Breast epithelium (tissue), 4 donors: ENCODE measurements around the gene SNTB2. TPM values are rescaled to one million over a fixed set of nuclear protein-coding genes. Genes with fewer than 3 reads are reported as not detected.
A peak's percentile ranks its signal among the peaks of the same experiment; 100 is the strongest.

ENCODE experiments used
- DNase-seq, 2 donors: peaks; one replicate each; pipeline ENCODE4 v3.0.0-alpha.2; 2019; ENCODE audit warnings: low spot score in 2 of 2
- H3K27ac ChIP-seq, 2 donors: fragments of 200-600 bp; sonication (generic) in 1 of 2; one replicate each; pipeline ENCODE4 v1.5.1; 2016 to 2019; ENCODE audit warnings: mild to moderate bottlenecking in 1 of 2
- H3K27me3 ChIP-seq, 2 donors: fragments of 200-600 bp; sonication (generic) in 1 of 2; one replicate each; pipeline versions ENCODE4 v1.5.1 to v1.6.0; 2017 to 2019; ENCODE audit warnings: control low read depth in 1 of 2, mild to moderate bottlenecking in 1 of 2
- H3K36me3 ChIP-seq: fragments of 200-600 bp; one replicate; pipeline ENCODE4 v1.5.1; 2019
- H3K4me1 ChIP-seq, 2 donors: fragments of 200-600 bp; sonication (generic); one replicate each; pipeline ENCODE4 v1.5.1; 2016 to 2019; ENCODE audit warnings: control low read depth in 1 of 2
- H3K4me3 ChIP-seq, 3 donors: fragments of 200-600 bp; sonication (generic); 1 replicate in 2 of 3; 2 replicates in 1 of 3; pipeline ENCODE4 v1.5.1; 2016 to 2019; ENCODE audit warnings: mild to moderate bottlenecking in 3 of 3, moderate library complexity in 2 of 3
- H3K9me3 ChIP-seq, 2 donors: fragments of 200-600 bp; sonication (generic) in 1 of 2; one replicate each; pipeline ENCODE4 v1.5.1; 2016 to 2019; ENCODE audit warnings: control low read depth in 1 of 2
- POLR2A ChIP-seq: fragments of 450-650 bp; IDR thresholded peaks from one replicate; pipeline ENCODE4 v1.6.1; 2016; ENCODE audit warnings: antibody characterized with exemption, mild to moderate bottlenecking, moderate library complexity
- POLR2AphosphoS5 ChIP-seq, 3 donors: sonication (generic); formaldehyde crosslinking; IDR thresholded peaks; one replicate each; pipeline ENCODE4 v1.6.1; 2017; ENCODE audit warnings: antibody characterized with exemption in 3 of 3
- intact Hi-C: fragments of 100-400 bp; cut with DNase I; formaldehyde crosslinking; loops from one replicate; pipeline ENCODE4 v1.15.1; 2023; ENCODE audit warnings: low total_unique reads
- total RNA-seq, 3 donors: library from RNA; depleted of rRNA; stranded (reverse); fragments of >200 nt; gene quantifications; one replicate each; pipeline ENCODE4 v1.1.0, GENCODE V29; 2016
- TF ChIP-seq, protein P1 (sequence below), 3 donors: fragments of 450-650 bp; IDR thresholded peaks; one replicate each; pipeline ENCODE4 v1.5.1; 2016 to 2017; ENCODE audit warnings: antibody characterized with exemption in 3 of 3, mild to moderate bottlenecking in 3 of 3, moderate library complexity in 3 of 3

Gene SNTB2
- total RNA-seq, 3 donors from 2014 or later, result 29.8 to 78.1 (median 36.6) TPM

DNA sequence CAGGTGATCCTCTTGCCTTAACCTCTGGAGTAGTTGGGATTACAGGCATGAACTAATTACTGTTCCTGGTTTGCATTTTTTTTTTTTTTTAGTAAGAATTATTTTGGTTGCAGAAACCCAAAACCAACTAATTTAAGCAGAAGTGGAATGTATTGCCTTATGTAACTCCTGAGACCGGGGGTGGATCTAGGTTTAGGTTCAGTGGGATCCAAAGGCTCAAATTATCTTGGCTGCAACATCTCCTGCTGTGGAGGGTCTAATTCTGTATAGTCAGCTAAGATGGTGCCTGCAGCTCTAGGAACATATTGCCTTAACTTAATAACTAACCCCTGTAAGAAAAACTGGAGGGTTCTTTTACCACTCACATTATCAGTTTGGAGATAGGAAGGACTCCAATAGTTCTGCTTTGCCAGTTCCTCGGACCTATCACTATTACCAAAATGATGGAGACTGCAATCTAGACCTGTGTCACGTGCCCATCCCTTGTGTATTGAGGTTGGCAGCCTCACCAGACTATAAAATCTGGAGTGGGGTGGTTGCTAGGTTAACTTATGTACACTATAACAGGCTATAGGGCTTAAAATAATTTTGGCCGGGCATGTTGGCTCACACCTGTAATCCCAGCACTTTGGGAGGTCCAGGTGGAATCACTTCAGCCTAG, 8.5 kb downstream of the SNTB2 start:
- no peaks in the 10 kb centered on the region for H3K36me3 ChIP-seq
- intact Hi-C loops, result no loop called here
- H3K27ac ChIP-seq, result no peak overlapping the region
- H3K9me3 ChIP-seq, result no peaks in the 10 kb centered on the region
- no peak for TF ChIP-seq POLR2AphosphoS5 (IDR thresholded peaks at IDR 0.05)
- TF ChIP-seq POLR2A, result no peak
- TF ChIP-seq, protein P1, sequence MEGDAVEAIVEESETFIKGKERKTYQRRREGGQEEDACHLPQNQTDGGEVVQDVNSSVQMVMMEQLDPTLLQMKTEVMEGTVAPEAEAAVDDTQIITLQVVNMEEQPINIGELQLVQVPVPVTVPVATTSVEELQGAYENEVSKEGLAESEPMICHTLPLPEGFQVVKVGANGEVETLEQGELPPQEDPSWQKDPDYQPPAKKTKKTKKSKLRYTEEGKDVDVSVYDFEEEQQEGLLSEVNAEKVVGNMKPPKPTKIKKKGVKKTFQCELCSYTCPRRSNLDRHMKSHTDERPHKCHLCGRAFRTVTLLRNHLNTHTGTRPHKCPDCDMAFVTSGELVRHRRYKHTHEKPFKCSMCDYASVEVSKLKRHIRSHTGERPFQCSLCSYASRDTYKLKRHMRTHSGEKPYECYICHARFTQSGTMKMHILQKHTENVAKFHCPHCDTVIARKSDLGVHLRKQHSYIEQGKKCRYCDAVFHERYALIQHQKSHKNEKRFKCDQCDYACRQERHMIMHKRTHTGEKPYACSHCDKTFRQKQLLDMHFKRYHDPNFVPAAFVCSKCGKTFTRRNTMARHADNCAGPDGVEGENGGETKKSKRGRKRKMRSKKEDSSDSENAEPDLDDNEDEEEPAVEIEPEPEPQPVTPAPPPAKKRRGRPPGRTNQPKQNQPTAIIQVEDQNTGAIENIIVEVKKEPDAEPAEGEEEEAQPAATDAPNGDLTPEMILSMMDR (IDR thresholded peaks at IDR 0.05), result no peak
- no peak for DNase-seq
- no peaks in the 10 kb centered on the region for H3K4me1 ChIP-seq
- no peak overlapping the region for H3K4me3 ChIP-seq
- H3K27me3 ChIP-seq, result no peaks in the 10 kb centered on the region

DNA sequence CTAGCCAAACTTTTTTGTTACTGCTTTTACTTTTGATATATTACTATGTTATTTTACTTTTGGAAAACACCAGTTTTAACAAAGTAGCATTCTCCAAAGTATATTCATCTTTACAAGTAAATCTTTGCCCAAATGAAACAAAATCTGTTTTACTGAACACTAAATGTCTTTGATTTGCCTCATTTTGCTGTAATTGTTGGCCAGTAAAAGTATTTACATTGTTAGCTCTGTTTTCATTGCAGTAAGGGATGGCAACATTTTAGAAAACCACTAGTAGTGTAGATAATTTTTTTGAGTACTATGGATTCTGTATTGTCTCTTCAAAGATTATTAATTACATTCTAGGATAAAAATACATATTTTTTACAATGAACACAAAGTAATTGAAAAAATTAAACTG, 10.6 kb downstream of the SNTB2 start:
- Histone ChIP-seq H3K4me1 (no peaks in the 10 kb centered on the region), H3K4me3 (no peak overlapping the region), H3K27me3 (no peaks in the 10 kb centered on the region), H3K27ac (no peak overlapping the region), H3K9me3 (no peaks in the 10 kb centered on the region), H3K36me3 (no peaks in the 10 kb centered on the region)
- no peak for DNase-seq
- TF ChIP-seq POLR2A, result no peak
- TF ChIP-seq, protein P1 (IDR thresholded peaks at IDR 0.05), result no peak
- no peak for TF ChIP-seq POLR2AphosphoS5 (IDR thresholded peaks at IDR 0.05)
- intact Hi-C loops, result no loop called here

DNA sequence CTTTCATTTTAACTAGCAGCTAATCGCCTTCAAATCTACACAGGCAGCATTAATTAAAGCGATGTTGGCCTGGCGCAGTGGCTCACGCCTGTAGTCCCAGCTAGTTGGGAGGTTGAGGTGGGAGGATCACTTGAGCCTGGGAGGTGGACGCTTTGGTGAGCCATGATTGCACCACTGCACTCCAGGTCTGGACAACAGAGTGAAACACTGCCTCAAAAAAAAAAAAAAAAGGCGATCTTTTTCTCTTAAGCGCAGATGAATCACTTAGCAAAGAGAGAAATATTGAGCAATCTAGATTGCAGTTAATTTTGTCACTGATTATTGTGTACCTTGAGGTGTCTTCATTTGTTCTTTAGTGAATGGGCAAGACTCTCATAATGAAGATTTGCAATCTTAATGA, 12.4 kb downstream of the SNTB2 start:
- H3K36me3 ChIP-seq, result no peaks in the 10 kb centered on the region
- TF ChIP-seq, protein P1 (IDR thresholded peaks at IDR 0.05), result no peak
- no peak for TF ChIP-seq POLR2A
- TF ChIP-seq POLR2AphosphoS5 (IDR thresholded peaks at IDR 0.05), result peak in 1 of 3 donors; percentile 35
- intact Hi-C loops, result no loop called here
- H3K4me1 ChIP-seq, result no peaks in the 10 kb centered on the region
- no peaks in the 10 kb centered on the region for H3K9me3 ChIP-seq
- peak in 1 of 2 donors; percentile 48 for DNase-seq
- H3K27ac ChIP-seq, result peak overlapping the region; percentile 62 to 82
- H3K27me3 ChIP-seq, result no peaks in the 10 kb centered on the region
- H3K4me3 ChIP-seq, result peak overlapping the region in 1 of 3 donors; percentile 31

DNA sequence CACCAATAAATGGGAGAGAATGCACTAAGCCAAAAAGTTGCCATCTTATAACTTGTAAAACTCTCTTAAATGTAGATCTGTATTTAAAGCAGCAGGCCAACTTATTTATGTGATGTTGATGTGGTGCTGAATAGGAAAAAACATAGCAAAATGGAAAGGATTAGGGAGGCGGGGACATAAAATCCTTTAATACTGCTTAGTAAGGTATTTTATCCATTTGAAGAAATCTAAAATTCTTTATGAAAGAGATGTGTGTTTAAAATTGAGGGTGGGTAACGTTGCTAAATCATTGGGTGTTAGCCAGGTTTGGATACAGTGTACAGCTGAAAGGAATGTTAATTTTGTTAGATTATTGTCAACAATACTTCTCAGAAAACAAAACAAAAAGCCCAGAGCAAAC, 14.3 kb downstream of the SNTB2 start:
- no peaks in the 10 kb centered on the region for H3K36me3 ChIP-seq
- intact Hi-C loops, result no loop called here
- H3K4me3 ChIP-seq, result no peak overlapping the region
- H3K27me3 ChIP-seq, result no peaks in the 10 kb centered on the region
- peak overlapping the region in 1 of 2 donors; percentile 46 for H3K27ac ChIP-seq
- no peak for DNase-seq
- H3K9me3 ChIP-seq, result no peaks in the 10 kb centered on the region
- no peak for TF ChIP-seq POLR2AphosphoS5 (IDR thresholded peaks at IDR 0.05)
- TF ChIP-seq, protein P1 (IDR thresholded peaks at IDR 0.05), result no peak
- TF ChIP-seq POLR2A, result no peak
- H3K4me1 ChIP-seq, result no peaks in the 10 kb centered on the region

DNA sequence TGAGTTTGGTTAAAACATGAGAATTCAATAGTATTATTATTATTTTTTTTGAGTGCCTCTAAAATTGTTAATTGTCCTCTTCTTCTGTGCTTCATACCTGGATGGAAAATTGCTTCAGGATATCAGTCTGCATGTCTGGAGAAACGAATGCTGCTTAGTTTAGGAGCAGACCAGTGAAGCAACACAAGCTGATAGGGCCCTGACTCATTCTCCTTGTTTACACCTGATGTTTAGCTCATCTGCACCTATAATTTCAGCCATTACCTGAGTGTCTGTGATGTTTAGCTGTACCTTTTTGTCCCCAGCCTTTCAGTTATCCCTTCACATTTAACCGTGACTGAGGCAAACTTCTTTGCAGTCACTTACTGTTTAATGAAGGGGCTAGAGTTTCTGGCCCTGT, 14.8 kb downstream of the SNTB2 start:
- Histone ChIP-seq H3K4me3 (no peak overlapping the region), H3K9me3 (no peaks in the 10 kb centered on the region), H3K36me3 (no peaks in the 10 kb centered on the region), H3K4me1 (no peaks in the 10 kb centered on the region), H3K27ac (peak overlapping the region; percentile 29 to 45), H3K27me3 (no peaks in the 10 kb centered on the region)
- intact Hi-C loops, result no loop called here
- no peak for DNase-seq
- TF ChIP-seq POLR2AphosphoS5 (IDR thresholded peaks at IDR 0.05) (no peak), POLR2A (no peak)
- TF ChIP-seq, protein P1 (IDR thresholded peaks at IDR 0.05), result no peak
